Mesenteric fat pad (tissue), 1 donor: Measurements from ENCODE around the gene TRANK1. TPM values are rescaled to one million over a fixed set of nuclear protein-coding genes. Genes with fewer than 3 reads are reported as not detected.
"Not testable (repeated sequence)": the region's sequence is repeated elsewhere in the genome, so short reads cannot be mapped to it uniquely, and the experiment has no call there.

Source experiments
- DNase-seq: peaks from one replicate; pipeline ENCODE4 v3.0.0-alpha.2; 2020; ENCODE audit warnings: low spot score
- total RNA-seq: library from RNA; stranded (reverse); fragmentation: NEBNext Ultra II Directional; extraction: Animal tissue kit (Norgen Biotek cat#: 25700); gene quantifications from one replicate; pipeline ENCODE4 v1.2.1, GENCODE V29; 2021
- donor health status: DM: yes; HTN: yes; CAD: no.

Gene TRANK1
- total RNA-seq, 1 donor from 2014 or later: 14.7 TPM

DNA sequence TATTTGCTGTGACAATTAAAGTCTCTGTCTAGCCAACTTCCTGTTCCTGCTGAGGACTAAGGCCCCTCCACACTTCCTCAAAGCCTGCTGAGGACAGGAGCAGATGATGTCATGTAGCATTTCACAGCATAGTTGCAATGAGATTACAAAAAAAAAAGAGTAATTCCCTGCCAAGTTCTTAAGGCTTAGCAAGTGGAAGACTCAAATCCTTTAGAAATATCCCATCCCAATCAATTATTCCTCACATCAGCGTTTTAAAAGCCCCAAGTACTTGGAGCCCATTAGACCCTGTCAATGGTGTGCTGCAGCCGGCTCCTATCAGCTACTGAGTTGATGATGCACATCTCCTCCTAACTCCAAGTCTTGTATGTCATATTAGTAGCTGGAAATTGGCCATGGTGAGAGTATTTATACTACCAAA, 51.7 kb downstream of the TRANK1 start:
- no peak for DNase-seq

DNA sequence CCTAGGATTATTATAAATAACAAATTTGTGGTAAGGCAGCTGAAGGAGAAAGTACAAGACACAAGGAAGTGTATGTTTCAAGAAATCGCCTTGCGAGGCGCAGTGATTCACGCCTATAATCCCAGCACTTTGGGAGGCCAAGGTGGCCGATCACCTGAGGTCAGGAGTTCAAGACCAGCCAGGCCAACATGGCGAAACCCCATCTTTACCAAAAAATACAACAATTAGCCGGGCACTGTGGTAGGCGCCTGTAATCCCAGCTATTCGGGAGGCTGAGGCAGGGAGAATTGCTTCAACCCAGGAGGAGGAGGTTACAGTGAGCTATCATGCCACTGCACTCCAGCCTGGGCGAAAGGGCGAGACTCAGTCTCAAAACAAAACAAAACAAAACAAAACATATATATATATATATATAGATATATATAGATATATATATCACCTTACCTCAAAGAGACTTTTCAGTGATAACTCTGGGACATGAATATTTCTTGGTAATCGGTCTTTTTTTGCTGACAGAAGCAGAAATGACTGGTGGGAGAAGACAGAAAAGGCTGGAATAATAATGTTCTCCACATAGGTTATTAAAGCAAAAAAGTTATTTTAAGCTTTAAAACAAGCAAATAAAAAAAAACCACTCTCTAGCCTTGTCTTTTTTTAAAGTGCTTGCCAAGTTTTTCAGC, 52.3 kb downstream of the TRANK1 start:
- DNase-seq: no peak

DNA sequence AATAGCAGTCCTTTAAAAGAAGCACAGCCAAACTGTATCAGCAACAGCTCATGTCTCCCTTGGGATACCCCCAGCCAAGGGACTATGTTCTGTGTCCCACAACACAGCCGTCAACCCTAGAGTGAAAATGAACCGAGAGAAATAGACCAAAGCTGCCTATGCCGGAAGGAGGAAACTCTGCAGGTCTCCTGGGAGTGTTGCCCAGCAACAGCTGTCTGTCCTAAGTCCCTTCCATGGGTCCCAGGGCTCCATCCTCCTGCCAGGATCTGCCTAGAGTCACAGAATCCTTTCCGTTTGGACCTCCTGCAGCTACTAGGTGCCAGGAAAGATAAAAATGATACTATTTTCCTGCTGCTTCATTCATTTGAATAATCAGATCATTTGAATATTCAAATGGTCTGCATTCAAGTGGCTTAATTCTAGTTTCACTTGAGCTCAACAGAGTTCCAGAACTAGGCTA, 53.1 kb downstream of the TRANK1 start:
- DNase-seq: no peak

DNA sequence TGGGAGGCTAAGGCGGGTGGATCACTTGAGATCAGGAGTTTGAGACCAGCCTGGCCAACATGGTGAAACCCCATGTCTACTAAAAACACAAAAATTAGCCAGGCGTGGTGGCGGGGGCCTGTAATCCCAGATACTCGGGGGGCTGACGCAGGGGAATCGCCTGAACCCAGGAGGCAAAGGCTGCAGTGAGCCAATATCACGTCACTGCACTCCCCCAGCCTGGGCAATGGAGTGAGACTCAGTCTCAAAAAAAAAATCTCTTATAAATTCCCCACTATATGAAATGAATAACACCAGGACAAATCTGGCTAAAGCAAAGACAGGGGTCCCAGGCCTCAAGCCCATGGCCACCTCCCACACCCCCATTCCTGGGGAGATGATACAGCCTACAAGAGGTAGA, 53.8 kb downstream of the TRANK1 start:
- DNase-seq: not testable (repeated sequence)

DNA sequence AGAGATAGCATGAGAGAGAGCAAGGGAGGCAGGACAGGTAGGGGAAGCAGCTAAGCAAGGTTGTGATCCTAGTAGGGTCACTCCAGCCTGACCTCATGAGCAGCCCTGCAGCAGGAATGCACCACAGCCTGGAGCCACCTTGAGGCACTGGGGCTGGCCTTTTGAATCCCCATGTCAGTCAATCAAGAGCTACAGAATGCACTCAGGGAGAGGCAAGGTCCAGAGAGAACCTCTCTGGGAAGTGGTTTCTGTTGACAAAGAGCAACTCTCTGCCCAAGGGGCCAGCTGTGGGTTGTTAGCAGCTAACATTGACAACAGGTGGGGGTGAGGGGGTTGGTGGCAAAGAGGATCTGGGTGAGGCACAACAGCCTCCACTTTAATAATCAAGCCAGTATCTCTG, 54.6 kb downstream of the TRANK1 start:
- DNase-seq: no peak

DNA sequence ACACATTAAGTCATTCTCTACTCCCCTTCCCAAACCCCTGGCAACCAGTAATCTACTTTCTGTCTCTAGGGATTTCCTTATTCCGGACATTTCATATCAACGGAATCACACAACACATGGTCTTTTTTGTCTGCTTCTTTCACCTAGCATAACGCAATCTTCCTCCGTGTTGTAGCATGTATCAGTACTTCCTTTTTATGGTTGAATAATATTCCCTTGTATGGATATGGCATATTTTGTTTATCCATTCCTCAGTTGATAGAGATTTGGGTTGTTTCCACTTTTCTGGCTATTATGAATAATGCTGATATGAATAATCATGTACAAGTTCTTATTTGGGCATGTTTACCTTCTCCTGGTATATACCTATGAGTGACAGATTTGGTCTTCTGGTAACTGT, 63.1 kb downstream of the TRANK1 start:
- no peak for DNase-seq

DNA sequence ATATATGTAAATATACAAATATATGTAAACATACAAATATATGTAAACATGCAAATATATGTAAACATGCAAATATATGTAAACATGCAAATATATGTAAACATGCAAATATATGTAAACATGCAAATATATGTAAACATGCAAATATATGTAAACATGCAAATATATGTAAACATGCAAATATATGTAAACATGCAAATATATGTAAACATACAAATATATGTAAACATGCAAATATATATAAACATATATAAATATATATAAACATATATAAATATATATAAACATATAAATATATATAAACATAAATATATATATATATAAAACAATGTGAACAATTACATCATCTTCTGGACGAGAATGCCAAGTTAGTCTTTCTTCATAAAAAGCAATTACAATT, 65.0 kb downstream of the TRANK1 start:
- DNase-seq: not testable (repeated sequence)

DNA sequence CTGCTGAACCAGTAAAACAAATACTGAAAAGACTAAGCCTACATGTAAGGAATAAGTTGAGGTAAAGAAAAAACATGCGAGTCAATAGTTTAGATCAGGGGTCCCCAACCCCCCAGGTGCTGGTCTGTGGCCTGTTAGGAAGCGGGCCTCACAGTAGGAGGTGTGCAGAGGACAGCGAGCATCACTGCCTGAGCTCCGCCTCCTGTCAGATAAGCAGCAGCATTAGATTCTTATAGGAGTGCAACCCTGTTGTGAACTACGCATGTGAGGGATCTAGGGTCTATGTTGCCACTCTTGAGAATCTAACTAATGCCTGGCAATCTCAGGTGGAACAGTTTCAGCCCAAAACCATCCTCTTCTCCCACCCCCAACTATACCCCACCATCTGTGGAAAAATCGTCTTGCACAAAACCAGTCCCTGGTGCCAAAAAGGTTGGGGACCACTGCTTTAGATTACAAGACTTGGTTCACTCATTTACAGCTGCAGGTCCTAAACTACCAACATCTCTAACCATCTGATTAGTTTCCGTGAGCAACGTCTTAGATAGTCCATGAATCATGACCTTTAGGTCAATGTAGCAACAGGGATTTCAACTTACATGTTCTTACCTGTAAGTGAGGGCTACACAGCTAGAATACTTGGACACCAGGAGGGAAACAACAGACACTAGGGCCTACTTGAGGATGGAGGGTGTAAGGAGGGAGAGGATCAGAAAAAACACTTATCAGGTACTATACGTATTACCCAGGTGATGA, 66.7 kb downstream of the TRANK1 start:
- no peak for DNase-seq

DNA sequence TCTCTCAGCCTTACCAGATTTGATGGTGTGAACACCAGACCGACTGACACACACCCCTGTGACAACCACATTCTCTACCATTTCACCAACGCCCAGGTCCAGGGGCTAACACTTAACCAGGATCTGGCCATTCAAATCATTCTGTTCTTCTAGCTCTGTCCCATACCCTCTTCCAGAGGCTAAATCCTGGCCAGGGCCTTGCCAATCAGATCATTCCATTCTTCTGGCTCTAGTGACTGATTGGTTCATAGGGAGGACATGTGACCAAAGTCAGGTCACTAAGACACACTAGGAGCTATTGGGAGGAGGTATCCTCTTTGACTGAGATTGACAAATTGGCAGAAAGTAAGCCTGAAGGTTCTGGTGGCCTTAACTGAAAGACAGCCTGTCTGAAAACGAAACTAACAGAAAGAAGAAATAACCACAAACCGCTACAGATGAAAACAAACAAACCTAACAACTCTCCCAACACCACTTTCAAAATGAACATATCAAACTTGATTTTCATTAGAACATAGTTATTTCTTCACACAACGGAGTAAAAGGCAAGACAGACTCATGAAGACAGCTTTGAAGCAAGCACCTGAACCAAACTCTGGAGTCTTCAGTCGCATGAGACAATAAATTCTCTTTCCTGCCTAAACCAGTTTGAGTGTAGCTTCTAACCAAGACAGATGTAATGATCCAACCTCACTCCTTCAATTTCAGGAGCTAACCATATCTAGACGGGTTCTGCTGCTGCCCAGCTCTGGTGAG, 68.5 kb downstream of the TRANK1 start:
- DNase-seq: no peak

DNA sequence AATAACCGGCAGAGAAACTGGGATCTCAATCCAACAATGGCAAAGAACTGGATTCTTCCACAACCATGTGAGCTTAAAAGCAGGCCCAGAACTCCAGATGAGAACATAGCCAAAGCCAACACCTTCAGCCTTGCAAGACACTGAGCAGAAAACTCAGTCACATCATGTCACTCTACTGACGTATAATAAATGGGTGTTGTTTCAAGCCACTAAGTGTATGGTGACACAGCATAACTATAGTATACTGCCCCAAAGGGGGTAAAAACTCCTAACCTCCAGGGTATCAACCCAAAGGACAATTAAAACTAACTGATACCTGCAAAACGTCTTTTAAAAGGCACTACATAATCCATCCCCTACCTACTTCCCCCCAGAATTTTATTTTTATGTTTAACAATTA, 69.5 kb downstream of the TRANK1 start:
- no peak for DNase-seq

DNA sequence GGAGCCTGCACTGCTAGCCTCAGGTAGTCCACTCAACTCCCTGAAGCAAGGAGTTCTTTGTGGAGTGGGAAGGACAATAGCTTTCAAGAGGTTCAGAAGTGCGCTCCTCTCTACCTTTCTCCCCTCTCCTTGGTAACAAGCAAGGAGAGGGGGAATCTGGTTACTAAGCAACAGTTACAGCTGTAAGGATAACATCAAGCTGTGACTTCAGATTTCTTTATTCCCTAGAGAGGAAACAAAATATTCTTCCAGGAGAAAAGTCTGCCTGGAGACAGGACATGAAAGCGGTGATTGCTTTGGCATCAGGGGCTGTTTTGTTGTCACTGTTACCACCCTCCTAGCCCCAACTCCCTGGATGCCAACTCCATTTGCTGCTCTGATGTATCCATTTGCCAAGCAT, 70.4 kb downstream of the TRANK1 start:
- DNase-seq: no peak

DNA sequence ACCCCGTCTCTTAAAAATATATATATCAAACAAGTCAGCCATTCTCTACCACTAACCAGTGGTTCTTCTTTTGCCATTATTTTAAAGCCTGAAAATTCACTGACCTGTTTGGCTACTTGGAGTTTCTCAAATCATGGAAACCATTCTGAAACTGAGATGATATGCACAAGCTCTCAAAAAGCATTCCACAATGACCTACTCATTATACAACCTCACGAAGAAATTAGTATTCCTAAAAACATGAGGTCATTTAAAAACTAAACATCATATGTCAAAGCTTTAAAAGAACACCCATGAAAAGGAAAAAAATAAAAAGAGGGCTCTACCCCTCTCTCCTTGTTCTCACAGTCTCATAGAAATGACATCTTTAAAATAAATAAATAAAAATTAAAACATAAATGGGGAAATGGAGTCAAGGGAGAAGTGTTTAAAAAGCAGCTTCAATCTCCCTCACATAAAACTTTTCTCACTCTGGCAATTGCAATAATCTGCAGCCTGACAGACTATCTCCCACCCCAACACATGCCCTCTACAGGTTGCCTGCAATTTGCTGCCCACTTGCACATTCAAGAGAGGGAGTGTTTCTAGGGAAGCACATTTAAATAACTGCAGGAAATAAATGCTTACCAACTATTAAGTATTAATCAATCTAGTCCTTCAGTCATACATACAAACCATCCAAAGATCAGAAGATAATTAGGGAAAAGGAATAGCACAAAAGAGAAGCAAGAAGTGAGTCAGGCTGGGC, 73.3 kb downstream of the TRANK1 start:
- DNase-seq: no peak

DNA sequence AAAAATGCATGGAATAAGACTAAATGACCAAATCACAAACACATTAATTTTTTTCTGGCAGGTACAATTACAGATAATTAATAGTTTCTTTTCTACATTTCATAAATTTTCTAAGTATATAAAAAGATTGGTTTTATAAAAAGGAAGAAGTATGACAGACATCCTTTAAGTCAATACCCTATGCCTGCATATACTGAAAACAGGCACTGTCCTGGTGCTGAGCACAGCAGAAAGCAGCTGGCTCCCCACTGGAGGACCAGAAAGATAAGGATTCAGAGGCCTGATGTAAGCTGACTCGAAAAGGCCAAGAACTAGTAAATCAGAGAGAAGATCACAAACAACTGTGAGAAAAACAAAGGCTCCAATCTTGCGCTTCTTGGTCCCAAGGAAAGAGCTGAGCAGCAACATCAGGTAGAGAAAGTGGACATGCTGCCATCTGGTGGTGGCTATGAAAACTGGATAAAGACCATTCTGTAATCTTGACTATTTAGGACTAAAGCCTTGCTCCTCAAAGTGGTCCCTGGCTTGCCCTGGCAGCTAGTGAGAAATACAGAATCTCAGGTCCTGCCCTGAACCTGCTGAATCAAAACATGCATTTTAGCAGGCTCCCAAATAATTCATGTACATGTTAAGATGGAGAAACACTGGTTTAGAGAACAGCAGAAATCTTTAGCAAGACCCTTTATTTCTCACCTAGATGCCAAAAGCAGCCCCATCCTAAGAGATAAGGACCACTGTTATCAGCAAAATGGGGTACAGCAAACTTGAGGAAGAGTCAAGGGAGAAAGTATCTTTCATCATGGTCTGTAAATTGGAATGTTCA, 76.0 kb downstream of the TRANK1 start:
- no peak for DNase-seq

DNA sequence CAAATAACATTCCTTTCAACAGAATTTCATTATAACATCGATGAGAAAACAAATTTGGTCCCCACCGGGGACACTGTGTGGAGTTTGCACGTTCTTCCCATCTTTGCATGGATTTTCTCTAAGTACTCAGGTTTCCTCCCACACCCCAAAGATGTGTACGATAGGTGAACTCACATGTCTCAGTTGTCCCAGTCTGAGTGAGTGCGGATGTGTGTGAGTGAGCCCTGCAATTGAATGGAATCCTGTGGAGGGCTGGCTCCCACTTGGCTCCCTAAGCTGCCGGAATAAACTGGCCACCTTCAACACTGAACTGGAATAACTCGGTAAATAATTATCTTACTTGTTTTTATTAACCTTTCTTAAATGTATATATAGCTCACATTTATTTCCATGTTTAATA, 77.0 kb downstream of the TRANK1 start:
- no peak for DNase-seq

DNA sequence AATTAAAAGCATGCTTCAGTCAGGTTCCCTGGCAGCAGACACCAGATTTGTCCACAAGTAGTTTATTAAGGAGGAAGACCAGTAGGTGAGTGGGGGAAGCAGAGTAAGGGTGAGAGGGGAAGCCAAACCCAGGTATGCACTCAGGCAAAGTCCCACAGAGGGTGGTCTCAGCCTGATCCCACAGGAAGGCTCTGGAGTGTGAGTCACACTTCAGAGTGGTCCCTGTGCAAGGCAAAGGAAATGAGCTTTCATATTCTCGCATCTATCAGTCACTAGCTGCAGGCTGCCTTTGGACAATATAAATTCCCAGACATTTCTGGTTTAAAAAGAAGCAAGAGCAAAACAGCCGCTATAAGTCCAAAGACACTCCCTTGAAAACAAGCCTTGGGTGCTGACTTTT, 78.5 kb downstream of the TRANK1 start:
- no peak for DNase-seq

DNA sequence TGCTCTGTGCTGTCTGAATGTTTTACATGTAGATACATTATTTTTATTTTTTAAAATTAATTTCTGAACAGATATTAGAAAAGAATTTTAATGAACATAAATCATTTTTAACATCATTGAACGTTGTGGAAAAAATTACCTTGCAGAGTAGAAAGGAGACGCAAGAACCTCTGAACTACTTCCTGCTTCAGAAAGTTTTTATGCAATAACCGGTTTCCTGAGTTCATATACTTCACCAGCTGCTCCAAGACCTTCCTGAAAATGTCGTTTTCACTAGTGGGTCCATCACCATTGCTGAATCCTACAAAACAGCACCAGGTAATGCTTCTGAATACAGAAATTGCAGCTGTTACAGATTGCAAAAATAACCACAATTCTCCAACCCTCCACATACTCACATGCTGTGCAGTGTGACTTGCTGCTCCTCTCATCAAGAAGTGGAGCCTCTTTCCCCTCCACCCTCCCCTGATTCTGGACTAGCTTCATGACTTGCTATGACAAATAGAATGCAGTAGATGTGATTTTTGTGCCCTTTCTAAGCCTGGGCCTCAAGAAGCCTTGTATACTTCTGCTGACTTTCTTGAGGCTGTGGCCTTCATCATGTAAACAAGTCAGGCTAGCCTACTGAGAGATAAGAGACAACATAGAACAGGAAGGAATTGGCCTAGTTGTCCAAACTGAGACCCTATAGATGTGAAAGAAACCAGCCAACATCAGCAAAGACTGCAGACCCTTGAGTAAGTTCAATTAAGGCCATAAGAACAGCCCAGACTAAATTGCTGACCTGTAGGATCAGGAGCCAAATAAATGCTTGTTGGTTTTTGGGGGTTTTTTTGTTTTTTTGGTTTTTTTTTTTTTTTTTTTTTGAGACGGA, 80.4 kb downstream of the TRANK1 start:
- DNase-seq: no peak

DNA sequence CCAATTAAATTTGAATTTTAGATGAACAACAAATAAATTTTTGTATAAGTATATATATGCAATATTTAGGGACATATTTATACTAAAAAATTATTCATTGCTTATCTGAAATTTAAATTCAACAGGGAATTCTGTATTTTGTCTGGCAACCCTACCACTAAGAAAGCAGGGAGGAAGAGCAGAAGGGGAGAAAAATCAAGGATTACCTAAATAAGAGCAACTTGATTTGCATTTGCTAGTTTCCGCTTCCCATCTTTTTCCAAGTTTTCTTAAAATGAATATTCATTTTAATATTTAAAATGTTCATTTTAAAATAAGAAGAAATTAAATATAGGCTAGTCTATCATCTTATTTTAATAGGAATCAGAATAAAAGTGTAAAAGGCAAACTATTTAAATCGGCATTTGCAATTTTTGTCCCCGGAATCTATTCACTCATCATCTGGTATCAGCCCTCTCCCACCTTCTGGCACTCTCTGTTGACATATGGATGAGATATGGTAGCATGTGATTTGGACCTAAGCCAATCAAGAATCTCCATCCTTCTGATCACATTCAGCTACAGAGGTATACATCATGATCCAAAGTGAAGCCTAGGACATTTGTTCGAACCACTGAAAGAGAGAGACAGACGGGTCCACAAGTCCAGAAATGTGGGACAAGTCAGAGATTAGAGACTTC, 82.6 kb downstream of the TRANK1 start:
- DNase-seq: no peak

DNA sequence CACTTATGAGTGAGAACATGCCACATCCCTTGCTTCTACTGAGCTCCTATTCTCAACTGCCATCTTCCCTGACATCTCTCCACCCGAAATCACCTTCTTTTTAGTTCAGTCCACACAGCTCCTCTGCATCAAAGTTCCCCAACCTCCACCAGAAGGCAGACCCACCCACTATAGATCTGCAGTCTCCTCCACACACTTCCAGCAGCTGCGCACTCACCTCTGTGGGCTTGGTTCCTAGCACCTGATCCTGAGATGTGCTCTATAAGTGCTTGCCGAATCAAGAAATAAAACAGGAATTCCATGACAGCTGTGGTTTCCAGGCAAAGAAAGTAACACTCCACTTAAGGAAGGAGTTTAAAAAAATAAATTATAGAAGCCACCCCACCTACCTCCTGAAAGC, 85.4 kb downstream of the TRANK1 start:
- no peak for DNase-seq

DNA sequence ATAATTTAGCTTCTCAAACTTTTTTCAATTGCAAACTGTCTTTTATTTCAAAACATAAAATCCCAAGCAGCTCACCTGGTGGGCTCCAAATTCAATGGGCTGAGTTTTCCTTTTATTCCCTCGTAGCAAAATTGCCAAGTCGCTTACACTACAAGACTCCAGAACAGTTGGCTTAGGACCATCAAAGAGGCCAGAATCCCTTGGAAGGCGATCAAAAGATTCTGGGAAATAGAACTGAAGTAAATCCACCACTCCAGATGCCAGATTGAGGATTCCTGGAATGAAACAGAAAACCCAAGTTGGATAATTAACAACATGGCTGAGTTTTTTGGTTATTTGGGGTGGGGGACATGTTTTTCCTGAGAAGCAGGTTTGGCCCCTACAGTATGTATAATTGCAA, 92.8 kb downstream of the TRANK1 start:
- no peak for DNase-seq
